Measurements from ENCODE around the gene TLR2.

TLR2 gene

GRCh38 chr4:153733751-153734448, 49.8 kb downstream of the TLR2 start:
- no peak for DNase-seq (ENCODE audit: low read depth)

DNA sequence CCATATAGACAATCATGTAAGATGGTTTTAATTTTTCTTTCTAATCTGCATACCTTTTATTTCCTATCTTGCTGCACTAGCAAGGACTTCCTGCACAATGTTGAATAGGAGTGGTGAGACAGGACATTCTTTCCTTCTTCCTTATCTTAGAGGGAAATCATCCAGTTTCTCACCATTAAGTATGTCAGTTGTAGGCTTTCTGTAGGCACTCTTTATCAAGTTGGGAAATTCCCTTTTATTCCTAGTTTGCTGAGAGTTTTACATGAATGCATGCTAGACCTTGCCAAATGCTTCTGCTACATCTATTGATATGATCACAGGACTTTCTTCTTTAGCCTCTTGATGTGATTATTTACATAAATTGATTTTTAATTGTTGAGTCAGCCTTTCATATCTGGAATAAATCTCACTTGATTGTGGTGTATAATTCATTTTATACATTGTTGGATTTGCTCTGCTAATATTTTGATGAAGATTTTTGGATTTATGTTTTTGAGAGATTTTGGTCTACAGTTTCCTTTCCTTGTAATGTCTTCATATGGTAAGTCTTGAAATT, 51.9 kb downstream of the TLR2 start:
- no peak for DNase-seq (ENCODE audit: low read depth)

DNA sequence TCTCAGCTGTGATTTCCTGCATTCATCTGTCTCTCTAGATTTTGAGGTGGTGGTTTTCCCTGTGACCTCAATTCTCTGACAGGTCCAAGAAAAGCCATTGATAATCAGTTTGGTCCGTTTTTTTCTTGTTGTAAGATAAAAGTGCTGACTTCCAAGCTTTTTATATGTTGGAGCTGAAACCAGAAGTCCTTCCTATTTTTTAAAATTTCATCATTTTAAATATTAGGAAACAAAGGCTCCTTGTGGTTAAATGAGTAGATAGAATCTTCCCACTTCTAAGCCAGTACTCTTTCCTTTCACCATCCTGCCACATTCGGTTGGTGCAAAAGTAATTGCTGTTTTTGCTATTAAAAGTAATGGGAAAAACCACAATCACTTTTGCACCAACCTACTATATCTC, 57.5 kb downstream of the TLR2 start:
- DNase-seq (ENCODE audit: low read depth) = no peak

DNA sequence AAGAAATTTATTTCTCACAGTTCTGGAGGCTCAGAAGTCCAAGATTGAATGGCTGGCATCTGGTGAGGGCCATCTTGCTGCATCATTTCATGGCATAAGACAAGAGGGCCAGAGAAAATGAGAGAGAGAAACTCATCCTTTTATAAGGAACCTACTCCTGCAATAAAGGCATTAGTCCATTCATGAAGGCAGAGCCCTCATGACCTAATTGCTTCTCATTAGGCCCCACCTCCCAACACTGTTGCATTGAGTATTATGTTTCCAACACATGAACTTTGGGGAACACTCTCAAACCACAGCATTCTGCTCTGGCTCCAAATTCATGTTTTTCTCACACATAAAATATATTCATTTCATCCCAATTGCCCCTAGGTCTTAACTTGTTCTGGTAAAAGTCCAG, 61.6 kb downstream of the TLR2 start:
- DNase-seq (ENCODE audit: low read depth) = no peak

DNA sequence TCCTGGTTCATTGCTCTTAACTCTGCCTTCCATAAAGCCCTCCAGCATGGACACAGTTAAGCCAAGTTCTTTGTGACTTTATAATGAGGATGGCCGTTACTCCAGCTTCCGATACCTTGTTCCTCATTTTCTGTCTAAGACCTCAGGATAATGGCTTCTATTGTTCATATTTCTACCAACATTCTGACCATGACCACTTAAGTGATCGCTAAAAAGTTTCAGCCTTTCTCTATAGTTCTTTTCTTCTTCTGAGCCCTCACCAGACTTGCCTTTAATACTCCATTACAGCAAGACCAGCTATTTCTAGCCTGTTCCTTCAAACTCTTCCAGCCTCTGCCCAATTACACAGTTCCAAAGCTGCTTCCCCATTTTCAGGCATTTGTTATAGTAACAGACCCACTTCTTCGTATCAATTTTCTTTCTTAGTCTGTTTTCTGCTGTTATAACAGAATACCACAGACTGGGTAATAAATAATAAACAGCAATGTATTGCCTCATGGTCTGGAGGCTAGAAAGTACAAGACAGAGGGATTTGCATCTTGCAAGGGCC, 63.4 kb downstream of the TLR2 start:
- DNase-seq (ENCODE audit: low read depth) = no peak

DNA sequence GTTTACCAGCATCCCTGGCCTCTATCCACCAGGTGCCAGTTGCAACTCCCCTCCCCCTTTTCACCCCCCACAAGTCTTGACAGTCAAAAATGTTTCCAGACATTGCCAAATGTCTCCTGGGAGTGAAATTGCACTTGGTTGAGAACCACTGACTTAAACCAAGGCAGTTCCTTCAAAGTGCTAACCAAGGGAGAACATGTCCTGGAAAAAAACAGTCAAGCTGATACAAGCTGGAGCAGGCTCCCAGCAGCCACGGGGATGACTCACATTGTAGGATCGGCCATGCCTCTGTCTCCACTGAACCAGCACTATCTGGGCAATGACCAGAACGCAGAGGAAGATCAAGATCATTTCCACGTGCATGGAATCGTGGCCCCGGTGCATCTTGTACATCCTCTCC, 64.3 kb downstream of the TLR2 start:
- DNase-seq (ENCODE audit: low read depth) = peak; percentile 35

GRCh38 chr4:153750197-153750817, 66.2 kb downstream of the TLR2 start:
- peak; percentile 52 for DNase-seq (ENCODE audit: low read depth)

- no peak for DNase-seq (ENCODE audit: low read depth)
These were observed 71.1 kb downstream of the TLR2 start for GRCh38 chr4:153755186-153755585.

All from GM04504 (cell line).